ENCODE data around the gene PLAGL2. TPM values are rescaled to one million over a fixed set of nuclear protein-coding genes. Genes with fewer than 3 reads are reported as not detected.

PLAGL2 gene
- total and polyA plus RNA-seq, 2 of the 8 experiments (the other 6 are each of a cell fraction or from before 2014, with no cell fraction given) = 20.6 to 25.4 TPM

DNA sequence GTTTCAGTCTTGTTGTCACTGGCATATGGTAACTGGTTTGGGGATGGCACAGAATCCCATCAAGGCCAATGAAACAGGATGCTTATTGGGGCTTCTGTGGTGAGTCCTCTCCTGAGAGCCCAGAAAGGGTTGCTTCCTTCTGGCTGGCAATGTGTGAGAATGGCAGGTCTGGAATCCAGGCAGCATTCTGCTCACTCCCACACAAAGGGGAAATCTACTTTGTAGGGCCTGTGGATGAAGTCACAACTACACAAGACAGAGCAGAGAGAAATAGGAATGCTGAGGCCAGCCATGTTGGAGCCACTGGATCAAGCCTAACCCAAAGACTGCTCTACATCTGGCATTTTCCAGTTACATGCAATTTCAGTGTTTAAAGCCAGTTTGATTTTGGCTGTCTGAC is 15.7 kb downstream of the PLAGL2 start:
- H2BK12ac ChIP-seq (ENCODE audit: low read depth, low read length) = no peak overlapping the region
- no peak overlapping the region for H3K18ac ChIP-seq (ENCODE audit: extremely low read depth, low read length)
- TF ChIP-seq SIN3A (conservative IDR thresholded peaks at IDR 0.05 in 1 of 2, IDR thresholded peaks at IDR 0.05 in 1 of 2; ENCODE audit: low read depth in 1 of 2, low read length in 2 of 2) = no peak

More for the DNA sequence above, 15.7 kb downstream of the PLAGL2 start:
- Histone ChIP-seq H2BK15ac (ENCODE audit: low read length) (no peak overlapping the region), H2BK5ac (ENCODE audit: low read depth, low read length) (no peak overlapping the region), H3K27ac (ENCODE audit: low read depth, low read length) (no peak overlapping the region), H3K4me3 (ENCODE audit: extremely low read depth in 1 of 4, insufficient read depth in 2 of 4, low read depth in 3 of 4, low read length in 4 of 4) (no peak overlapping the region), H3K4ac (replicated peaks; ENCODE audit: insufficient read length, low read depth, low read length) (no peak overlapping the region), H3K4me2 (ENCODE audit: insufficient read depth in 1 of 2, low read depth in 2 of 2, low read length in 2 of 2) (no peak overlapping the region), H2AFZ (ENCODE audit: low read length) (no peak overlapping the region), H3K23me2 (ENCODE audit: low read depth, low read length) (peaks cover 4% of the 10 kb centered on the region; the same call in 1 of the 2 replicates), H3K9ac (replicated peaks in 1 of 4; ENCODE audit: extremely low read depth in 1 of 4, low read depth in 3 of 4, low read length in 3 of 4) (no peak overlapping the region), H4K91ac (replicated peaks; ENCODE audit: insufficient read length, low read length) (no peak overlapping the region), H2BK120ac (replicated peaks; ENCODE audit: low read depth, low read length) (no peak overlapping the region), H4K20me1 (replicated peaks in 1 of 2; ENCODE audit: control insufficient read depth in 1 of 2, insufficient read depth in 2 of 2, low read length in 2 of 2) (peaks cover 7 to 14% of the 10 kb centered on the region in 2 experiments), H2BK20ac (ENCODE audit: low read length) (no peak overlapping the region), H4K5ac (ENCODE audit: insufficient read length, low read depth, low read length) (no peak overlapping the region), H3K4me1 (replicated peaks in 1 of 4; ENCODE audit: control insufficient read depth in 3 of 4, insufficient read depth in 4 of 4, low read length in 3 of 4) (peaks cover 2 to 21% (median 18%) of the 10 kb centered on the region in 4 experiments), H3K79me1 (ENCODE audit: low read depth, low read length) (0 out of 2 replicates have a peak, but pooled peaks cover 4% of the 10 kb centered on the region), H3K23ac (ENCODE audit: insufficient read length) (no peak overlapping the region), H3K9me3 (ENCODE audit: insufficient read depth in 2 of 2, low read depth in 1 of 2, low read length in 1 of 2) (peaks cover 0 to 4% of the 10 kb centered on the region in 2 experiments; a peak in 1 of 4 replicates), H3K79me2 (ENCODE audit: control insufficient read depth in 1 of 2, insufficient read depth in 2 of 2, low read length in 2 of 2) (peaks cover 0 to 8% of the 10 kb centered on the region in 2 experiments; a peak in 1 of 4 replicates), H3K56ac (replicated peaks; ENCODE audit: insufficient read length, low read depth, low read length) (no peak overlapping the region), H3K36me3 (ENCODE audit: control insufficient read depth in 2 of 4, insufficient read depth in 4 of 4, low read length in 3 of 4) (peaks cover 17 to 21% (median 19%) of the 10 kb centered on the region in 4 experiments), H3K27me3 (replicated peaks in 1 of 4; ENCODE audit: control insufficient read depth in 3 of 4, extremely low read depth in 1 of 4, insufficient read depth in 3 of 4, low read length in 3 of 4) (no peaks in the 10 kb centered on the region), H4K8ac (ENCODE audit: extremely low read depth, insufficient read depth, low read length) (no peak overlapping the region), H3K14ac (ENCODE audit: insufficient read length) (no peak overlapping the region), H2AK5ac (ENCODE audit: low read depth, low read length) (no peak overlapping the region)
- FAIRE-seq = no peak
- ChIA-PET CTCF (ENCODE audit: partially characterized antibody) (no interaction called here), POLR2A (ENCODE audit: partially characterized antibody) (interaction anchor here (1.0 to 5.6 kb wide), 4 partner anchors 12 to 28 kb away, joined by 3 to 77 read pairs (median 4); partner anchors contain the start of genes PLAGL2 and POFUT1)
- DNase-seq (ENCODE audit: low read depth in 1 of 2, low spot score in 2 of 2) = no peak

Data from H1 (cell line).